ENCODE measurements around the gene SPATA31E1.
"Not testable (repeated sequence)": the region's sequence is repeated elsewhere in the genome, so short reads cannot be mapped to it uniquely, and the experiment has no call there.

Gene SPATA31E1

DNA sequence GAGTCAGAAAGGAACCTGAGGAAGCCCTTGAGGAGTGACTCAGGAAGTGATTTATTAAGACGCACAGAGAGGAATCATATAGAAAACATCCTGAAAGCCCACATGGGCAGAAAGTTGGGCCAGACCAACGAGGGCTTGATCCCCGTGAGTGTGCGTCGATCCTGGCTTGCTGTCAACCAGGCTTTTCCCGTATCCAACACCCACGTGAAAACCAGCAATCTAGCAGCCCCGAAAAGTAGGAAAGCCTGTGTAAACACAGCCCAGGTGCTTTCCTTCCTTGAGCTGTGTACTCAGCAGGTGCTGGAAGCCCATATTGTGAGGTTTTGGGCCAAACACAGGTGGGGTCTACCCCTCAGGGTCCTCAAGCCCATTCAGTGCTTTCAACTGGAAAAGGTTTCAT, 38.9 kb downstream of the SPATA31E1 start:
- not testable (repeated sequence) for DNase-seq (ENCODE audit: low read depth in 1 of 2, low spot score in 1 of 2)

DNA sequence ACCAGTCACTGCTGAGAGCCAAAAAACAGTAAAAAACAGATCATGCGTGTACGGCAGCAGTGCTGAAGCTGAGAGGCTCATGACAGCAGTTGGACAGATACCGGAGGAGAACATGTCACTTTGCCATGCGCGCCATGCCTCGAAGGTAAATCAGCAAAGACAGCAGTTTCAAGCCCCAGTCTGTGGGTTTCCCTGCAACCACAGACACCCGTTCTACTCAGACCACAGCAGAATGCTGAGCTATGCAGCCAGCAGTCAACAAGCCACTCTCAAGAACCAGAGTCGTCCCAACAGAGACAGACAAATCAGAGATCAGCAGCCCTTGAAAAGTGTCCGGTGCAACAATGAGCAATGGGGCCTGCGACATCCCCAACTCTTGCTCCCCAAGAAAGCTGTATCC, 40.3 kb downstream of the SPATA31E1 start:
- not testable (repeated sequence) for DNase-seq (ENCODE audit: low read depth in 1 of 2, low spot score in 1 of 2)

DNA sequence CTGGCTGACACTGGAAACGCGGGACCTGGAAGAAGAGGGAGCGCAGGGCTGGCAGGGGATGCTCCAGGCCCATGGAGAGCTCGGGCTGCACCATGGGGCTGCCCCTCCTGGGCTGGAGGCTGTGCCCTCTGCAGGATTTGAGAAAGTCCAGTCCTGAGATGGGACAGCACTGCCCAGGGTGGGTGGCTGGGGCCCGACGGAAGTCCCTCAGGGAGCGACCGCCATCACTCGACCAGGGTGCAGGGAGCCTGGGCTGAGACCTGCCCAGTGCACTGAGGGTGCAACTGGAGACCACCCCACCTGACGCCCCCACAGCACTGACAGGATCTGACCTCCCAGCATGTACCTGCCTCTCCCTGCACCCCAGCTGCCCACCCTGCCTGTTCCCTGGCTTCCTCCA, 42.2 kb downstream of the SPATA31E1 start:
- not testable (repeated sequence) for DNase-seq (ENCODE audit: low read depth in 1 of 2, low spot score in 1 of 2)

- not testable (repeated sequence) for DNase-seq (ENCODE audit: low read depth in 1 of 2, low spot score in 1 of 2)
These were observed 46.5 kb downstream of the SPATA31E1 start for GRCh38 chr9:87929152-87929551.

DNA sequence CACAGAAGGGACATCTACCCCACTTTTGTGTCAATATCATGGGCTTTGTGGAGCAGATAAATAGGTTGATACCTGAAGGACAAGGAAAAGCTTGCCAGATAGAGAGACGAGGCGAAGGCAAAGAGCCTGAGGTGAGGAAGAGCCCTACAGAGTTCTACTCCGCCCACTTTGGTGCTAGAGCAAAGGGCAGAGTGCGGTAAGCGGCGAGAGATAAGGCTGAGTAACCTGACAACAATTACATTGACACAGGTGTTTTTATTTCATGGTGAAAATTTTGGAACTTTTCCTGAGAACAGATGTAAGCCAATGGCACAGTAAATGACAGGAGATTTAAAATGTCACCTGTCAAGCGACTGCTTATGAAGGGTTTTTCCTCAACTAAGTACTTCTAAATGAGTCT, 51.8 kb downstream of the SPATA31E1 start:
- DNase-seq (ENCODE audit: low read depth in 1 of 2, low spot score in 1 of 2) = not testable (repeated sequence)

- not testable (repeated sequence) for DNase-seq (ENCODE audit: low read depth in 1 of 2, low spot score in 1 of 2)
These were observed 54.7 kb downstream of the SPATA31E1 start for GRCh38 chr9:87937352-87937751.

GRCh38 chr9:87937918-87938317, 55.2 kb downstream of the SPATA31E1 start:
- not testable (repeated sequence) for DNase-seq (ENCODE audit: low read depth in 1 of 2, low spot score in 1 of 2)

- DNase-seq (ENCODE audit: low read depth in 1 of 2, low spot score in 1 of 2) = not testable (repeated sequence)
These were observed 55.7 kb downstream of the SPATA31E1 start for GRCh38 chr9:87938336-87938735.

Measured in stimulated activated CD4-positive, alpha-beta T cell treated with anti-CD3 and anti-CD28 coated beads, Interleukin-15, amount 100 ng/mL, for 1 hour (primary cell).